Nephron progenitor cell (in vitro differentiated cells): ENCODE data around the gene STRA8.

ENCODE experiments used
- DNase-seq: peaks from one replicate; pipeline ENCODE4 v3.0.0; 2021
- H3K27ac Mint-ChIP-seq: 2 replicates; pipeline ENCODE4 v1.8.0; 2021; ENCODE audit warnings: mild to moderate bottlenecking, moderate library complexity, mixed read lengths
- H3K27me3 Mint-ChIP-seq: 2 replicates; pipeline ENCODE4 v1.8.0; 2021; ENCODE audit warnings: mild to moderate bottlenecking, low read depth, mixed read lengths; ENCODE audit not compliant: poor library complexity
- H3K36me3 Mint-ChIP-seq: 2 replicates; pipeline ENCODE4 v1.8.0; 2021; ENCODE audit warnings: low read depth, mixed read lengths
- H3K4me1 Mint-ChIP-seq: 2 replicates; pipeline ENCODE4 v1.8.0; 2021; ENCODE audit warnings: mixed read lengths
- H3K4me3 Mint-ChIP-seq: 2 replicates; pipeline ENCODE4 v1.8.0; 2021; ENCODE audit warnings: mild to moderate bottlenecking, moderate library complexity, mixed read lengths
- H3K9me3 Mint-ChIP-seq: 2 replicates; pipeline ENCODE4 v1.8.0; 2021; ENCODE audit warnings: mild to moderate bottlenecking, moderate library complexity, mixed read lengths
- CTCF ChIP-seq: fragments of 200-600 bp; sonication (generic); IDR thresholded peaks from 2 replicates; pipeline ENCODE4 v1.5.0; 2021; ENCODE audit warnings: antibody characterized with exemption

STRA8 gene, protein sequence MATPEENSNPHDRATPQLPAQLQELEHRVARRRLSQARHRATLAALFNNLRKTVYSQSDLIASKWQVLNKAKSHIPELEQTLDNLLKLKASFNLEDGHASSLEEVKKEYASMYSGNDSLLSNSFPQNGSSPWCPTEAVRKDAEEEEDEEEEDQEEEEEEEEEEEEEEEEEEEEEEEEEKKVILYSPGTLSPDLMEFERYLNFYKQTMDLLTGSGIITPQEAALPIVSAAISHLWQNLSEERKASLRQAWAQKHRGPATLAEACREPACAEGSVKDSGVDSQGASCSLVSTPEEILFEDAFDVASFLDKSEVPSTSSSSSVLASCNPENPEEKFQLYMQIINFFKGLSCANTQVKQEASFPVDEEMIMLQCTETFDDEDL

GRCh38 chr7:135233570-135233969 is at the start of gene STRA8:
TSS of gene STRA8 (plus strand) at chr7:135233838. CDS start at chr7:135240525, 6,687 bp downstream.
- no peak within 1 kb of the TSS for H3K27ac Mint-ChIP-seq
- no peak within 1 kb of the TSS for H3K4me3 Mint-ChIP-seq
- no peak for DNase-seq
- no peaks in the 10 kb centered on the region for H3K36me3 Mint-ChIP-seq
- peaks cover 15% of the 10 kb centered on the region for H3K4me1 Mint-ChIP-seq
- no peak for TF ChIP-seq CTCF
- H3K27me3 Mint-ChIP-seq = peaks cover 10% of the 10 kb centered on the region
- no peaks in the 10 kb centered on the region for H3K9me3 Mint-ChIP-seq

GRCh38 chr7:135184254-135184841 is 49.3 kb upstream of the STRA8 start:
- no peak for TF ChIP-seq CTCF
- Mint-ChIP-seq H3K9me3 (peaks cover 41% of the 10 kb centered on the region), H3K27me3 (no peaks in the 10 kb centered on the region), H3K4me1 (no peaks in the 10 kb centered on the region), H3K27ac (no peak overlapping the region), H3K4me3 (no peak overlapping the region), H3K36me3 (peaks cover 74% of the 10 kb centered on the region)
- DNase-seq = no peak

- Mint-ChIP-seq H3K27me3 (no peaks in the 10 kb centered on the region), H3K36me3 (peaks cover 70% of the 10 kb centered on the region)
These were observed 48.0 kb upstream of the STRA8 start for GRCh38 chr7:135185471-135186260.

GRCh38 chr7:135186261-135186540 is 47.4 kb upstream of the STRA8 start:
- no peak for TF ChIP-seq CTCF
- Mint-ChIP-seq H3K9me3 (peaks cover 25% of the 10 kb centered on the region), H3K27ac (no peak overlapping the region), H3K4me3 (no peak overlapping the region), H3K4me1 (no peaks in the 10 kb centered on the region), H3K36me3 (peaks cover 71% of the 10 kb centered on the region), H3K27me3 (no peaks in the 10 kb centered on the region)
- DNase-seq = no peak

More at GRCh38 chr7:135185471-135186260, 48.0 kb upstream of the STRA8 start:
- TF ChIP-seq CTCF = no peak
- no peak overlapping the region for H3K4me3 Mint-ChIP-seq
- H3K9me3 Mint-ChIP-seq = peaks cover 30% of the 10 kb centered on the region
- H3K4me1 Mint-ChIP-seq = no peaks in the 10 kb centered on the region
- no peak overlapping the region for H3K27ac Mint-ChIP-seq
- DNase-seq = no peak

- no peak for TF ChIP-seq CTCF
- no peaks in the 10 kb centered on the region for H3K4me1 Mint-ChIP-seq
- peaks cover 69% of the 10 kb centered on the region for H3K36me3 Mint-ChIP-seq
- no peak overlapping the region for H3K4me3 Mint-ChIP-seq
- DNase-seq = no peak
- no peaks in the 10 kb centered on the region for H3K27me3 Mint-ChIP-seq
- H3K27ac Mint-ChIP-seq = no peak overlapping the region
- H3K9me3 Mint-ChIP-seq = peaks cover 19% of the 10 kb centered on the region
These were observed 46.8 kb upstream of the STRA8 start for GRCh38 chr7:135186841-135187253.
